GM04504 (cell line): ENCODE data around the gene HAVCR1.
A peak's percentile ranks its signal among the peaks of the same experiment; 100 is the strongest.
"Not testable (repeated sequence)": the region's sequence is repeated elsewhere in the genome, so short reads cannot be mapped to it uniquely, and the experiment has no call there.

Experiments used
- DNase-seq: peaks from one replicate; pipeline ENCODE4 v3.0.0-alpha.2; 2012; ENCODE audit warnings: low read depth

The HAVCR1 gene

DNA sequence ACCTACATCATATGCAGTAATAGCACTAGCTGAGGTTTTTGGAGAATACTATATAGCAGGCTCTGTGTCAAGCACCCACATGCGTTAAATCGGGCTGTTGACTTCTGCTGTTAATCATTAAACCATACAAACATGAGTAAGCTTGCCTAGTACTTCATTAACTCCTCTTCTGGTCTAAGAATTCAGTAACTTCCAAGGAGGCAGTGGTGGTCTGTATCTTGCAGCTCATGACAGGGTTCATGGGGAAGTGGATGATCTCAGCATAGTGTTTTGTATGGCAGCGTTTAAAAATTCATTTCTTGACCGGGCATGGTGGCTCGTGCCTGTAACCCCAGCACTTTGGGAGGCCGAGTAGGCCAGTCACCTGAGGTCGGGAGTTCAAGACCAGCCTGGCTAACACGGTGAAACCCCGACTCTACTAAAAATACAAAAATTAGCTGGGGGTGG lies at the start of gene HAVCR1:
HAVCR1 (minus strand) TSS at position 24 of the 447 bp plus-strand sequence. CDS start 1,173 bp downstream, outside the sequence.
- no peak for DNase-seq

DNA sequence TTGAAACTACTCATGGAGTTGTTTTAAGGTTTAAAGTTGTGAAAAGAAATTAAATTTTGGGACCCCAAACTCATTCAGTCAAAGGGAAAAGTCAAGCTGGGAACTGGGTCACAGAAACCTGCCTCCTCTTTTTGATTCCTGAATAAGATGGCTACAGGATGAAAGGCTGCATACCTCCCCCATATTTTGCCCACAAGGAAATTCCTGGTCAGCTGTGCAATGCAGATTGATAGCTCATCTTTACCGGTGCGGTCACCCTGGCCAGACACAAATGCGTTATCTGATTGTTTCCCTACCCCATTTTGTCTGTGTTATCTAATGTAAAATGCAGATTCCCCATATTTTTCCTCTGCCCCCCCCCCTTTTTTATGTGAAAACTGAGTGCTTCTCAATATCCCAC lies 48.6 kb upstream of the HAVCR1 start:
- no peak for DNase-seq

DNA sequence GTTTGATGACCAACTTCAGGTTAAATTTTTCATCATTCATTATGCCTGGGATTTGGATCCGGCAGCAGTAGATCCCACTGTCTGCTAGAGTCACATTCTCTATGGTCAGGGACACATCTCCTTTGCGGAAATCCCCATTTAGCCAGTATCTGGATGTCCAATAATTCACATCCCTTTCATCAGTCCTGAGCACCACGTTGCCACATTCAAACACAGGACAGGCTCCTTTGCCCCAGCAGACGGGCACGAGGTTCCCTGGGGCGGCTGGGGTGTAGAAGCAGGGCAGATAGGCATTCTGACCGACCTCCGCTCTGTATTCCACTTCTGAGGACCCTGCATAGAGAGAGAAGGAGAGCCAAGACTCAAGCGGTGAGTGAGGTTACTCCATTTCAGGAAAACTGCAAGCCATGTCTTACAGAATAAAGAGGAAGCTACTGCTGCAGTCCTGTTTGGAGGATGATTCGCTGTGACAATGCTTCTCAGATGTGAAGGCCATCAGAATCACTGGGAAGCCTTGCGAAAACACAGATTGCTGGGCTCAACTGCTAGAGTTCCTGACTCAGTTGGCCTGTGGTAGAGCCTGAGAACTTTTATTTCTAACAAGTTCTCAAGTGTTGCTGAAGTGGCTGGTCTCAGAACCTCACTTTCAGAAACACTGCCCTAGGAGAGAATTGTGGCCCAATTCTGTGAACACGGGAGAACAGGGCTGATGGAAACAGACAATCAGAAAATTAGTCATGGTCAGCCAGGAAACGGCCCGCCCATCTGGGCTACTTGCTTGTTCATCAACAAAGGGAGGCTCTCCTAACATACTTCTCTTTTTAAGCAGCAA lies 47.9 kb upstream of the HAVCR1 start:
- no peak for DNase-seq

DNA sequence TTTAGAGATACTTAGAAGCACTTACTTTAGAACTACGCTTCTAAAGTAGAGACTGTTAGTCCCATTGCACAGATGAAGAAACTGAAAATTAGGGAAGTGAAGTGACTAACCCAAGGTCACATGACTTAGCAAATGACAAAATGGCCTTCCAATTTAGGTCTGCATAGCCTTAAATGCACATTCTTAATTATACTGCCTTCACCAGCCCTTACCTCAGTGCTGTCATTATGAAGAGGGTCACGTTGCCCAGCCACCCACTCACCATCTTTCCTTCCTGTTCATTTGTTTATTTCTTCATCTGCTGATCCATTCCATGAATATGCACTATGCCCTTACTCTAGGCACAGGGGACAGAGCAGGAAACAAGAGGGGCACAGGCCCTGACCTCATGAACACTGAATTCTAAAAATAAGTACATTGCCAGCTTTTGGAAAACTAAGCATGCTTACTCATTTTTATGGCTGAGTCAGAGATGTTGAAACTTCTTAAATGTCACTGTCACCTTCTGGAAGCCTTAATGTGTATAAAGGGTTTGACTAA lies 41.3 kb upstream of the HAVCR1 start:
- peak; percentile 27 for DNase-seq

DNA sequence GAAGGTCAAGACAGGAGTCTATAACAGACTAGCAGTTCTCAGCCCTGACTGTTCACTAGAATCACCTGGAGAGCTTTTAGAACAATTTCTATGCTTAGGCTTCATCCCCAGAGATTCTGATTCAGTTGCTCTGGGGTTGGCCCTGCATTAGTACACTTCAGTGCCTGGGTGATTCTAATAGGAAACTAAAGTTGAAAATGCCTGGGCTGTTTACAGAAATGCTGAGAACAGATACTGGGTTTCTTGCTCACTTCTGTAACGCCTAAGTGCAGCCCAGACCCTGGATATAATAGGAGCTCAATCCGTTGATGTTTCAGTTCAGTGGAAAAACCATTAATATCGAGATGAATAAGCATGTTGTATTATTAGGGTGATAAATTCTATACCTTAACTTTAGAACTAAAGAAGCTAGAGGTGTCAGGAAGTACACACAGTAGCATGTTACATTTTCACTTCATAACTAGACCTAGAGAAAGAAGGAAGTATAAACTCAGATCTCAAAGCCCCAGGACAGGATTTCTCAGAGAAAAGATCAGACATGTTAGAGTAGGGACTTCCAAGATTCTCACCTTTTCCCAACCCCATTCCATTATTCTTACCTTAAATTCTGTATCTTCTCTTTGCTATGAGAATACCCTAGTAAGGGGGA lies 29.6 kb upstream of the HAVCR1 start:
- no peak for DNase-seq

DNA sequence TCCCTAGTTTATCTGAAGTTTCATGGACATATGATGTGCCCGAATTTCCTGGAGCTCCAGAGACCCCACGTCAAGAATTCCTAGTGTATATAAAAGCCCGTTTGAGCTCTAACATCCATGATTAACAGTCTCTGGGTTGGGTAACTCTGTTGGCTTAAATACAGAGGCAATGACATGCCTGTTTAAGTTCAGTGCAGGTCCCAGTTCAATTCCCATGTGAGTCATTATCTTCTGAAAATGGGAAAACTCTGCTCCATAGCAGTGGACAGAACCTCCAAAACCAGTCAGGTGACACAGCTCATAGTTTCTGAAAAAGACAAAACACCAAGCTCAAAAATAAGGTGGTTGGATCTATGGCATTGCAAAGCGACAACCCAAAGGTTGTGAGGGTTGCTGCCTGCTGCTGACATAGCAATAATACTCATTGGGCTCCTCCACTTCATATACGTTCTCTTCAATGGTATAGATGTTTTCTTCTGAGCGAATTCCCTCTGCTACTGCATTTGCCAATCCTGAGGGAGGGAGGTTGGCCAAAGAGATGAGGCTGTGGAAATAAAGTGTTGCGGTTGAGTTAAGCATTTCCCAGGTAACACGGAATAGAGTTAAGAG lies 27.9 kb upstream of the HAVCR1 start:
- DNase-seq: no peak

DNA sequence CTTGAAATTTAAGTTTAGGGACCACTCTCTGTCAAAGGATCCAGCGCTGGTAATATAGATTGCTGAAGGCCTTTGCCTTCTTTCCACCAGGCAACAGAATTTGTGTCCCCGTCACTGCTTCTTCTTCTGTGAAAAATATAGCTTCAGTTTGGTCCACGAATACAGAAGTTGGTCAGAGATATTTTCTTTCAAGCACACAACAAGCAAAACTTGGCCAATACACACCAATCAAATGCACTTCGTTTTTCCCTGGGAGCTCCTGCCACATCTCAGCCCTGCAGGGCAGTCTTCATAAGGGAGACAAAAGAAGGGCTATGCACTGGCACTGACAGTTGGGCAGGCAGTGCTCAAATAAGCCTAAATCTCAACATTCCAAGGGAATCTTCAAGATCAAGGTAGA lies 27.0 kb upstream of the HAVCR1 start:
- DNase-seq: no peak

DNA sequence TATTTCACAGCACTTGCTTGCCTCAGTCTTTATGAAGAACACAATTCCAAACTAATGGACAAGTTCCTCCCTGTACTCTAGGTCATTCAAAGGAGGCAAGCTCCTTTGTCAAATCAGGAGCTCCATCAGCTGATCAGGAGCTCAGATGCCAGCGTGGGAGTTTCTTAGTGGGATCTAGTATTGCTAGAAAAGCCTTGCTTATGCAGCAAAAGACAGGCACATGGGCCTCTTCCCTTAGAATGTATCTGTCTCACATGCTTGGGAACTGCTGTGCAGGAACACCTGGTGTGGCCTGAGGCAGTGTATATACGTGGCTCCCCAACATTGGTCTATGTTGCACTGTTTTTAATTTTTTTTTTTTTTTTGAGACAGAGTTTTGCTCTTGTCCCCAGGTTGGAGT lies 21.4 kb upstream of the HAVCR1 start:
- no peak for DNase-seq

DNA sequence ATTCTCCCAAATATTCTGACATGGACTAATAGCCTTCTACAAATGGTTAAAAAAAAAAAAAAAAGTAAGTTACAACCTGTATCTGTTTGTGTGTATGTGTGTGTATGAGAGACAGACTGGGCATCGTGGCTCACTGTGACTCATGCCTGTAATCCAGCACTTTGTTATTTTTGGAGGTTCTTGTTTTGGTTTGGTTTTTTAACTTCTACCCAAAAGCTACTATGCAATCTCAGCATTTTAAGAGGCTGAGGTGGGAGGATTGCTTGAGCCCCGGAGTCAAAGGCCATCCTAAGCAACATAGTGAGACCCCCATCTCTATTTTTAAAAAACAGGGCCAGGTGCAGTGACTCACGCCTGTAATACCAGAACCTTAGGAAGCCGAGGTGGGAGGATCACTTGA lies 17.6 kb upstream of the HAVCR1 start:
- no peak for DNase-seq

DNA sequence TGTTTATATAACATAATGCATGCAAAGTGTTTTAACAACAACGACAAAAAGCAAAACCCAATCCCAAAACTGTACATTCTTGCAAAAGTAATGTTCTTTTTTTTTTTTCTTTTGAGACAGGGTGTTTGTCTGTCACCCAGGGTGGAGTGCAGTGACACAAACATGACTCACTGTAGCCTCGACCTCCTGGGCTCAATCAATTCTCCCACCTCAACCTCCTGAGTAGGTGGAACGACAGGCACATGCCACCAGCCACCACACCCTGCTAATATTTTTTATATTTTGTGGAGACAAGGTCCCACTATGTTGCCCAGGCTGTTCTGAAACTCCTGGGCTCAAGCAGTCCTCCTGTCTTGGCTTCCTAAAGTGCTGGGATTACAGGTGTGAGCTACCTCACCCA lies 13.6 kb upstream of the HAVCR1 start:
- DNase-seq: no peak

DNA sequence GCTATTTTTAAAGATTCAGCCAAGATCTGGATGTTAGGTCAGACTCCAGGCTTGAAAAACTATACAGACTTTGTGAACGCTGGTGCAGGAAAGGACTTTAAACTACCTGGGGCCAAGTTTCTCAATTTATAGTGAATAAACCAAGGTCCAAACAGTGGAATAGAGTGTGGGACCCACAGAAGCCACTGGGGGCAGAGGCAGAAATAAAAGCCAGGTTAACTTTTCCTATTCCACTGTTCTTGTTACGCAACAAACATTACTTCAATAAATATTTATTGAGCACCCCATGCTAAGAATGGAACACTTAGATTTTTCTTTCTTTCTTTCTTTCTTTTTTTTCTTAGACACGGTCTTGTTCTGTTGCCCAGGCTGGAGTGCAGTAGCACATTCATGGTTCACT lies 11.0 kb upstream of the HAVCR1 start:
- DNase-seq: no peak

DNA sequence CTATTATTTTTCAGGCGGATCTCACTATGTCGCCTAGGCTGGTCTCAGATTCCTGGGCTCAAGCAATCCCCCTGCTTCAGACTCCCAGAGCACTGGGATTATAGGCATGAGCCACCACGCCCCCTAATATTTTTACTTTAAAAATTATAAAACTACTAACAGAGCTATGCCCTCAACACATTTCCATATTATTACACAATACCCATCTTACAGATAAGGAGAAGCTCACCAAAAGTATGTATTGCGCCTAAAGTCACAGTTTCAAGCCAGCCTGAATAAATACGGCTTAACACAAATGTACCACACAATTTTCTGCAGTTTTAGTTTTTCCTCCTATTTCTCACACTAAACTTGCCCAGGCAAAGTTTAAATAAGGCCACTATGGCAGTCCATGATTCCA lies 9.9 kb upstream of the HAVCR1 start:
- DNase-seq: no peak

DNA sequence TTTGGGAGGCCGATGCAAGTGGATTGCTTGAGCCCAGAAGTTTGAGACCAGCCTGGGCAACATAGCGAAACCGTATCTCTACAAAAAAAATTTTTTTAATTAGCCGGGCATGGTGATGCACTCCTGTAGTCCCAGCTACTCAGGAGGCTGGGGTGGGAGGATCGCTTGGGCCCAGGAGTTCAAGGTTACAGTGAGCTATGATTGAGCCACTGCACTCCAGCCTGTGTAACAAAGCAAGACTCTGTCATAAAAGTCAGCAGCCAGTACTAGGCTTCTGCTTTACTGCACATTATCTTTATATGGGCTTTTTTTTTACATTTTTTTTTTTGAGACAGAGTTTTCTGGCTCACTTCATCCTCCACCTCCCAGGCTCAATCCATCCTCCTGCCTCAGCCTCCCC lies 9.4 kb upstream of the HAVCR1 start:
- DNase-seq: no peak

DNA sequence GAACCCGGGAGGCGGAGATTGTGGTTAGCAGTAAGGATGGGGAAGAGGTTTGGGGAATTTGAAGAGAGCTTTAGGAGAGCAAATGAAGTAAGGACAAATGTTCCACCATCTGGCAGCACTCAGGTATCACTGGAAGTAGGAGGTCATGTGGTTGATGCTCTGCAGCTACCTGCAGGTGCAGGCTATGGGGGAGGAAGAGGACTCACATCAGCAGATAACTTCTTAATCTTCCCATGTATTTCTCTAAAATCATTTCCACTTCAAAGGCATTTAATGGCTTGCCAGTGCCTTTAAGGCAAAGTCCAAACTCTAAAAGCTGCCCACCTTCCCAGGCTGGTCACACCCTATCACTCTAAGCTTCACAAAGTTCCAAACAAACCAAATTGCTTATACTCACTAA lies 8.1 kb upstream of the HAVCR1 start:
- no peak for DNase-seq

DNA sequence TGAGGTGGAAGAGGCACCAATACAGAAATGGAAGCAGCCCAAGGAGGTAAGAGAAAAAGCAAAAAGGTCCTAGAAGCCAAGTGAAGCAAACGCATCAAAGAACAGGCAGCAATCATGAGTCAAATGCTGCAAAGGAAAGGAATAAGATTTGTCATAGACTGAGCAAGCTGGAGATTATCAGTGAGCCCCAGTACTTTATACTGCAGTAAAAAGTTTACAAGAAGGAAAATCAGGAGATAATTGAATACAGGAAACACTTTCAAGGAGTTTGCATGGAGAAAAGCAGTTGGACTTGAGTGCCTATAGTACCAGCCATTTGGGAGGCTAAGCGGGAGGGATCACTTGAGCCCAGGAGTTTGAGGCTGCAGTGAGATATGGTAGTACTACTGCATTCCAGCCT lies 7.2 kb upstream of the HAVCR1 start:
- DNase-seq: no peak

DNA sequence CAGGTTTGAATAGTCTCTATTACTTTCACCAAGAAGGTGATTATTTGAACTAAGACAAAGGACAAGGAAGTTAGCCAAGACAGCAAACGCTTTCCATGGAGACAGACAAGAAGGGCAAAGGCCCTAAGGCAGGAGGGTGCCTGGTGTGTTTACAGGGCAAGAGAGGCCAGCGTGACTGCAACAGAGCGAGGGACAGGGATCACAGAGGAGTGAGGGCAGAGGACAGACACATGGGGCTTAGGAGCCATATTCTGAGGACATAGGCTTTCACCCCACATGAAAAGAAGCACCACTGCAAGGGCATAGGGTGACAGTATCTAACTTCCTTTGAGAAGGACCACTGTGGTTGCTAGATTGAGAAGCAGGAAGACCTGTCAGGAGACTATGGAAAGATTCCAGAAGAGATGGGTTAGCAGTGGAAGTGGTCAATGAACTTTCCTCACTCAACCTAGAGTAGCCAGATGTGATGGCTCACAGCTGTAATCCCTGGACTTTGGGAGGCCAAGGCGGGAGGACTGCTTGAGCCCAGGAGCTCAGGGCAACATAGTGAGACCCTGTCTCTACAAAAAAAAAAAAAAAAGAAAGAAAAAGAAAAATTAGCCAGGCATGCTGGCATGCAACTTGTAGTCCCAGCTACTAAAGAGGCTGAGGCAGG lies 5.0 kb upstream of the HAVCR1 start:
- DNase-seq: no peak

DNA sequence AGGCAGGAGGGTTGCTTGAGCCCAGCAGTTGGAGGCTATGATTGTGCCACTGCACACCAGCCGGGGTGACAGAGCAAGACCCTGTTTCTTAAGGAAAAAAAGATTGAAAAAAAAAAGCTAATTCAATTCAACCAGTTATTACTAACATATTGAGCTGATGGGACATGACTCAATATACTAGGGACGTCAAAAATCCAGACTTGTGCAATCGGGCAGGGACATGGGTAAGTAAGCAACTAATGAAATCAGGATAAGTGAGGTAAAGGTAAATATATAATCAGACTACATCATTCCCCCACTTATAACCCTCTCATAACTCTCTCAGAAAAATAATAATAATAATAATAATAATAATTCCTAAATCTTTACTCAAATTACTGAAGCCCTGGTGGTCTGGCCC lies 975 bp upstream of the HAVCR1 start:
- DNase-seq: no peak

DNA sequence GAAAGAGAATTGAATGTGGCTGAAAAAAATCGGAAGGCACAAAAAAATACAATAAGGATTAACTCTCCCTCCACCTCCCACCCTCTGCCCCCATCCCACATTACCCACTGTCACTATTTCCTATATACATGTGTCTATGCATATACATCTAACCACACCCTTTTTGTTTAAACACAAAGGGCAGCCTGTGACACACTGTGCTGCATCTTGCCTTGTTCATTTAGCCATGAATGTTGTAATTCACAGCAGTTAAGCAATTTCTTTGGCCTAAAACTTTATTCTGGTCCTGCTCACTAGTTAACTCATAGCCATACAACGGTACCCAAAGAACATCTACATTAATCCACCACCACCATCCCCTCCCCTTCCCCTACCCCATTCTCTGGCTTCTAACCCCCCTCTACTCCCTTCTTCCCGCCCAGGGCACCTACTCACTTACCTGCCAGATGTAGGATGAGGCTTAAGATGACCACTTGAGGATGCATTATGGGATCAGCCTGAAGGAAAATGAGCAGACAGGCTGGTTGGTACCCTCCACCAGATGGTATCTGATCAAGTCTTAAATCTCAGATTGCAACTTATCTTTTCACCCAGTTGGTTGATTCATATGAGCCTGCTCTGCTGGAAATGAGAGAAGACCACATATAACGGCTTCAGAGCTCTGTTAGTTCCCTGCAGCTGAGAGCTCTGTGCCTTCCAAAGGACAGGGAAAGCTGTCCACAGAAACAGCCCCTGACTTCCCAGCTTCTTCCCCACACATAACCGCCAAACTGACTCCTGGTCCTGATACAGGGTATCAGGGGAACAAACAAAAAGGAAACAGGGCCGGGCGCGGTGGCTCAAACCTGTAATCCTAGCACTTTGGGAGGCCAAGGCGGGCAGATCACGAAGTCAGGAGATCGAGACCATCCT lies 1.2 kb downstream of the HAVCR1 start:
- DNase-seq: no peak

DNA sequence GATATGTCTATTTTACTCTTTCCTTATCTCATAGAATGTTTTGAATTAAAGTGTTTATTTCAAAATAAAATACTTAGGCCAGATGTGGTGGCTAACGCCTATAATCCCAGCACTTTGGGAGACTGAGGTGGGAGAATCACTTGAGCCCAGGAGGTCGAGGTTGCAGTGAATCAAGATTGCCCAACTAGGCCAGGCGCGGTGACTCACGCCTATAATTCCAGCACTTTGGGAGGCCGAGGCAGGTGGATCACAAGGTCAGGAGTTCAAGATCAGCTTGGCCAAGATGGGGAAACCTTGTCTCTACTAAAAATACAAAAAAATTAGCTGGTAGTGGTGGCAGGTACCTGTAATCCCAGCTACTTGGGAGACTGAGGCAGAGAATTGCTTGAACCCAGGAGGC lies 2.1 kb downstream of the HAVCR1 start:
- DNase-seq: not testable (repeated sequence)

DNA sequence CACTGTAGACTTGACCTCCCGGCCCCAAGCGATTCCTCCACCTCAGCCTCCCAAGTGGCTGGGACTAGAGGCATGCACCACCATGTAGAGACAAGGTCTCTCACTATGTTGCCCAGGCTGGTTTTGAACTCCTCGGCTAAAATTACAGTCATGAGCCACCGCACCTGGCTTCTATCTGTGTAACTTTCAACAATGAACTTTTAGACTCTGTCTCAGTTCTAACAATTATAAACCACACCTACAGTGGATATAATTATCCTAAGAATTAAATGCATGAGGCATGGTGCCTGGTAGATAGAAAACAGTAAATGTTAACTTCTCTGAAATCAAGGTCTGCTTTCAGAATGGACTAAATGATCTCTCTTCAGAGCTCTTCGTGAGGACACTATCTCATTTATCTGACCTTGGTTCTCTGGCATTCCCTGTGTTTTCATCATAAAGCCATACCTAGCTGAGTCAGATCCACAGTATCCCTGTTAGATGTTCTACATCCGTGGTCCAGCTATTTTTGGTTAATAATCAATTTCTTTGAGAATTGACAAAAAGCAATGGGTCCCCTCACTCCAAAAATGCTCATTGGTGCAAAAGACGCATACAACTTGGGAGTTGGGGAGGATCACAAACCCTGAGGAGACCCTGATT lies 7.2 kb downstream of the HAVCR1 start:
- no peak for DNase-seq

DNA sequence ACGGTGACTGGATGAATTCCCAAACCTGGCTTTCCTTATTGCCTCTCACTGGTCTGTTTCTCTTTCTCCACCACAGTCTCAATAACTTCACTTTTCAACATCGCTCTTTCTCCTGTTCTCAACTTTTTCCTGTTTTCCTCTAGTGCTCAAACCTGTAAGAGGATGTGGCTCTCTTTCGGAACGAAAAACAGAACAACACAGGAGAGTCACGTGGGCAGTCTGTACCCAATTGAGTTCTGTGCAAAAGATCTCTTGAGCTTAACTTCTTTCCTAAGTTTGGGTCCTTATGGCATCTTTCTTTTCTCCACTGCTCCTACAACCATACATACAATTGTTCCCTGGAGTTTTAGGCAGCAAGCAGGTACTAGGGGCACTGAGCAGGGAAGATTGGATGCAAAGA lies 8.9 kb downstream of the HAVCR1 start:
- DNase-seq: no peak
